Gastrocnemius medialis (tissue), 4 donors: ENCODE measurements around the gene NR2F1.

Experiments
- POLR2A ChIP-seq, 2 donors: fragments of 450-650 bp; IDR thresholded peaks; one replicate each; pipeline ENCODE4 v1.6.1; 2017; ENCODE audit warnings: antibody characterized with exemption in 2 of 2, mild to moderate bottlenecking in 2 of 2, moderate library complexity in 2 of 2
- TF ChIP-seq, protein P1 (sequence below), 5 experiments: fragments of 450-650 bp in 3 of 5; fragments of 200-600 bp in 2 of 5; sonication (generic) in 2 of 5; IDR thresholded peaks in 4 of 5; conservative IDR thresholded peaks in 1 of 5; 1 replicate in 4 of 5; 2 replicates in 1 of 5; pipeline ENCODE4 v1.5.1; 2016 to 2019; ENCODE audit warnings: antibody characterized with exemption in 5 of 5, mild to moderate bottlenecking in 3 of 5, moderate library complexity in 3 of 5

DNA sequence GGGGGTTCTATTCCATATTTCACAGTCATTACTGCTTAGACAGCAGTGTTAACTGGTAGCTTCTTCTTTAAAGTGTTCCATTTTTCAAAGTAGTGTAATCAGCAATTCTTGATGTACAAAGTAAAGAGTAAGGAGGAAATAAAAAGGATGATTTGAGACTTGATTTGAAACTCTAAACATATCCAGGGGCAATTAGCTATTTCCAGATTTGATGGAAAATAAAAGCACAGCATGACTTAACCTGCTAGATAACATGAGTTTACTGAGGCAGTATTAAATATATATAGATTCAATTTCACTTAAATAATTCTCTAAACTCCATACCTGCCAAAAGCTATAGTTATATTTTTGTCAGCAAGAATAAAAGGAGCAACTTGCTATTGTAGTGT lies 29.8 kb downstream of the NR2F1 start:
- no peak for TF ChIP-seq POLR2A (IDR thresholded peaks at IDR 0.05)
- TF ChIP-seq, protein P1, sequence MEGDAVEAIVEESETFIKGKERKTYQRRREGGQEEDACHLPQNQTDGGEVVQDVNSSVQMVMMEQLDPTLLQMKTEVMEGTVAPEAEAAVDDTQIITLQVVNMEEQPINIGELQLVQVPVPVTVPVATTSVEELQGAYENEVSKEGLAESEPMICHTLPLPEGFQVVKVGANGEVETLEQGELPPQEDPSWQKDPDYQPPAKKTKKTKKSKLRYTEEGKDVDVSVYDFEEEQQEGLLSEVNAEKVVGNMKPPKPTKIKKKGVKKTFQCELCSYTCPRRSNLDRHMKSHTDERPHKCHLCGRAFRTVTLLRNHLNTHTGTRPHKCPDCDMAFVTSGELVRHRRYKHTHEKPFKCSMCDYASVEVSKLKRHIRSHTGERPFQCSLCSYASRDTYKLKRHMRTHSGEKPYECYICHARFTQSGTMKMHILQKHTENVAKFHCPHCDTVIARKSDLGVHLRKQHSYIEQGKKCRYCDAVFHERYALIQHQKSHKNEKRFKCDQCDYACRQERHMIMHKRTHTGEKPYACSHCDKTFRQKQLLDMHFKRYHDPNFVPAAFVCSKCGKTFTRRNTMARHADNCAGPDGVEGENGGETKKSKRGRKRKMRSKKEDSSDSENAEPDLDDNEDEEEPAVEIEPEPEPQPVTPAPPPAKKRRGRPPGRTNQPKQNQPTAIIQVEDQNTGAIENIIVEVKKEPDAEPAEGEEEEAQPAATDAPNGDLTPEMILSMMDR (IDR thresholded peaks at IDR 0.05 in 4 of 5, conservative IDR thresholded peaks at IDR 0.05 in 1 of 5), result no peak
